Hepatocyte (in vitro differentiated cells): Measurements from ENCODE around the gene ATP5MK. TPM values are rescaled to one million over a fixed set of nuclear protein-coding genes. Genes with fewer than 3 reads are reported as not detected.
"Not testable (repeated sequence)": the region's sequence is repeated elsewhere in the genome, so short reads cannot be mapped to it uniquely, and the experiment has no call there.

Experiments
- DNase-seq: peaks from one replicate; pipeline ENCODE4 v3.0.0-alpha.2; 2016; ENCODE audit warnings: low spot score
- H2AFZ ChIP-seq: fragments of 200-600 bp; sonication (generic); 2 replicates; pipeline ENCODE4 v1.6.0; 2016; ENCODE audit warnings: antibody characterized with exemption, mild to moderate bottlenecking
- H3K27ac ChIP-seq: fragments of 200-600 bp; sonication (generic); 2 replicates; pipeline ENCODE4 v1.5.1; 2016; ENCODE audit warnings: mild to moderate bottlenecking
- H3K27me3 ChIP-seq: fragments of 200-600 bp; sonication (generic); 2 replicates; pipeline ENCODE4 v1.6.1; 2016
- H3K36me3 ChIP-seq: fragments of 200-600 bp; sonication (generic); replicated peaks from 2 replicates; pipeline ENCODE4 v1.5.1; 2016; ENCODE audit warnings: low read depth; ENCODE audit not compliant: insufficient read depth
- H3K4me1 ChIP-seq: fragments of 200-600 bp; sonication (generic); 2 replicates; pipeline ENCODE4 v1.5.1; 2016; ENCODE audit warnings: mild to moderate bottlenecking, moderate library complexity; ENCODE audit not compliant: insufficient read depth
- H3K4me2 ChIP-seq: fragments of 200-600 bp; sonication (generic); 2 replicates; pipeline ENCODE4 v1.6.0; 2016
- H3K4me3 ChIP-seq: fragments of 200-600 bp; sonication (generic); 2 replicates; pipeline ENCODE4 v1.5.1; 2016; ENCODE audit warnings: mild to moderate bottlenecking
- H3K79me2 ChIP-seq: fragments of 200-600 bp; sonication (generic); 2 replicates; pipeline ENCODE4 v1.6.0; 2017; ENCODE audit warnings: mild to moderate bottlenecking
- H3K9me2 ChIP-seq: fragments of 200-600 bp; sonication (generic); replicated peaks from 2 replicates; pipeline ENCODE4 v1.6.0; 2017; ENCODE audit warnings: mild to moderate bottlenecking; ENCODE audit not compliant: insufficient read depth
- H3K9me3 ChIP-seq: fragments of 200-600 bp; sonication (generic); 2 replicates; pipeline ENCODE4 v1.5.1; 2016; ENCODE audit warnings: low read depth, mild to moderate bottlenecking
- H4K20me1 ChIP-seq: fragments of 200-600 bp; sonication (generic); 2 replicates; pipeline ENCODE4 v1.6.0; 2016; ENCODE audit warnings: mild to moderate bottlenecking; ENCODE audit not compliant: insufficient read depth, poor library complexity, severe bottlenecking
- EZH2 ChIP-seq: fragments of 200-600 bp; sonication (generic); IDR thresholded peaks from 2 replicates; pipeline ENCODE4 v1.6.1; 2016; ENCODE audit warnings: antibody characterized with exemption, mild to moderate bottlenecking, borderline replicate concordance
- EZH2phosphoT487 ChIP-seq: fragments of 200-600 bp; sonication (generic); IDR thresholded peaks from one replicate; pipeline ENCODE4 v1.6.1; 2018; ENCODE audit warnings: antibody characterized with exemption, mild to moderate bottlenecking, low read depth, moderate library complexity; ENCODE audit not compliant: unreplicated experiment, severe bottlenecking
- WGBS: methylation state at CpG from one replicate; pipeline ENCODE4 v1.1.6; 2016; ENCODE audit warnings: low lambda C conversion rate; ENCODE audit errors: missing lambda C conversion rate; 5-methylcytosine and 5-hydroxymethylcytosine counted together
- polyA plus RNA-seq: library from polyadenylated mRNA; unstranded; fragments of >200 nt; fragmentation: Nextera tagmentation; extraction: Ambion mirVana; gene quantifications from 2 replicates; pipeline ENCODE4 v1.2.1, GENCODE V29; 2016
- total RNA-seq: library from RNA; depleted of rRNA; stranded (reverse); fragments of >200 nt; gene quantifications from 2 replicates; pipeline ENCODE4 v1.2.3, GENCODE V29; 2014
- TF ChIP-seq, protein P1 (sequence below): fragments of 200-600 bp; sonication (generic); IDR thresholded peaks from 2 replicates; pipeline ENCODE4 v1.5.1; 2016; ENCODE audit warnings: antibody characterized with exemption, mild to moderate bottlenecking; ENCODE audit not compliant: poor library complexity

ATP5MK gene
- total and polyA plus RNA-seq, 2 experiments from 2014 or later, result 408 to 647 TPM

DNA sequence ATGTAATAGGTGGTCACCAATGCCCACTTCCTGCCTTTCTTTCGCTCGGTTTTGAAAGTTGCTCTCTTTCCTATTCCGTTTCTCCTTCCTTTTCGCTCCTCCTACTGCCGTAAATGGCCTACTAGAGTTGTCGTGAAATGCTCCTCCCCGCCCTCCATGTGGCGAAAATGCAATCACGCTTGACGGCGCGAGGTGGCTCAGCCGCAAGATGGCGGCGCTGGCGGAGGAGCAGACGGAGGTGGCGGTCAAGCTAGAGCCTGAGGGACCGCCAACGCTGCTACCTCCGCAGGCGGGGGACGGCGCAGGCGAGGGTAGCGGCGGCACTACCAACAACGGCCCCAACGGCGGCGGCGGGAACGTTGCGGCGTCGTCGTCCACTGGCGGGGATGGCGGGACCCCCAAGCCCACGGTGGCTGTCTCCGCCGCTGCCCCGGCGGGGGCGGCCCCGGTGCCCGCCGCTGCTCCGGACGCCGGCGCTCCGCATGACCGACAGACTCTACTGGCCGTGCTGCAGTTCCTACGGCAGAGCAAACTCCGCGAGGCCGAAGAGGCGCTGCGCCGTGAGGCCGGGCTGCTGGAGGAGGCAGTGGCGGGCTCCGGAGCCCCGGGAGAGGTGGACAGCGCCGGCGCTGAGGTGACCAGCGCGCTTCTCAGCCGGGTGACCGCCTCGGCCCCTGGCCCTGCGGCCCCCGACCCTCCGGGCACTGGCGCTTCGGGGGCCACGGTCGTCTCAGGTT, 28.3 kb downstream of the ATP5MK start, which contains the start of gene TAF5:
TAF5 (plus strand) TSS at position 195 of the 737 bp plus-strand sequence; CDS start at position 209, 14 bp downstream.
- H3K79me2 ChIP-seq, result peaks cover 31% of the 10 kb centered on the region
- peak within 1 kb of the TSS; percentile 91 for H3K4me2 ChIP-seq
- H3K9me3 ChIP-seq, result no peaks in the 10 kb centered on the region
- H2AFZ ChIP-seq, result peak within 1 kb of the TSS; percentile 89
- H3K36me3 ChIP-seq, result no peaks in the 10 kb centered on the region
- peaks cover 6% of the 10 kb centered on the region for H3K4me1 ChIP-seq
- H3K4me3 ChIP-seq, result peak within 1 kb of the TSS; percentile 45
- H3K27ac ChIP-seq, result peak within 1 kb of the TSS; percentile 76
- WGBS, result 2% methylated on average over 76 of the region's 81 CpGs
- H3K9me2 ChIP-seq, result no peaks in the 10 kb centered on the region
- H4K20me1 ChIP-seq, result no peaks in the 10 kb centered on the region
- TF ChIP-seq EZH2 (no peak), EZH2phosphoT487 (no peak)
- TF ChIP-seq, protein P1, sequence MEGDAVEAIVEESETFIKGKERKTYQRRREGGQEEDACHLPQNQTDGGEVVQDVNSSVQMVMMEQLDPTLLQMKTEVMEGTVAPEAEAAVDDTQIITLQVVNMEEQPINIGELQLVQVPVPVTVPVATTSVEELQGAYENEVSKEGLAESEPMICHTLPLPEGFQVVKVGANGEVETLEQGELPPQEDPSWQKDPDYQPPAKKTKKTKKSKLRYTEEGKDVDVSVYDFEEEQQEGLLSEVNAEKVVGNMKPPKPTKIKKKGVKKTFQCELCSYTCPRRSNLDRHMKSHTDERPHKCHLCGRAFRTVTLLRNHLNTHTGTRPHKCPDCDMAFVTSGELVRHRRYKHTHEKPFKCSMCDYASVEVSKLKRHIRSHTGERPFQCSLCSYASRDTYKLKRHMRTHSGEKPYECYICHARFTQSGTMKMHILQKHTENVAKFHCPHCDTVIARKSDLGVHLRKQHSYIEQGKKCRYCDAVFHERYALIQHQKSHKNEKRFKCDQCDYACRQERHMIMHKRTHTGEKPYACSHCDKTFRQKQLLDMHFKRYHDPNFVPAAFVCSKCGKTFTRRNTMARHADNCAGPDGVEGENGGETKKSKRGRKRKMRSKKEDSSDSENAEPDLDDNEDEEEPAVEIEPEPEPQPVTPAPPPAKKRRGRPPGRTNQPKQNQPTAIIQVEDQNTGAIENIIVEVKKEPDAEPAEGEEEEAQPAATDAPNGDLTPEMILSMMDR, result no peak
- H3K27me3 ChIP-seq, result no peaks in the 10 kb centered on the region
- peak; percentile 95 for DNase-seq

DNA sequence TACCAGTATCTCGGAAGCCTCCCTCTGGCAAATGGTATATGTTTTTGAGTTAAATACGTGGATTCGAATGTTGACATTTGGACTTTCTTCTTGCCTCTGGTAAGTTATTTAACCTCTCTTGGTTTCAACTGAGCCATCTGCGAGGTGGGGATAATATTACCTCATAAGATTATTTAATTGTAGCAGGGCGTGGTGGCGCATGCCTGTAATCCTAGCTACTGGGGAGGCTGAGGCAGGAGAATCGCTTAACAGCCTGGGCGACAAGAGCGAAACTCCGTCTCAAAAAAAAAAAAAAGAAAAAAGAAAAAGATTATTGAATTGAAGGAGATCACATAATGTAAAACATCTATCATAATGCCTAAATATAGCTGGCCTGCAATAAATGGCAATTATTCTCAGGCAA, 28.9 kb downstream of the ATP5MK start:
- no peaks in the 10 kb centered on the region for H3K36me3 ChIP-seq
- H3K79me2 ChIP-seq, result peaks cover 31% of the 10 kb centered on the region
- H3K9me3 ChIP-seq, result no peaks in the 10 kb centered on the region
- H3K27me3 ChIP-seq, result no peaks in the 10 kb centered on the region
- H2AFZ ChIP-seq, result peak overlapping the region; percentile 89
- H3K27ac ChIP-seq, result peak overlapping the region; percentile 76
- H4K20me1 ChIP-seq, result no peaks in the 10 kb centered on the region
- peak overlapping the region; percentile 25 for H3K4me3 ChIP-seq
- H3K4me1 ChIP-seq, result peaks cover 6% of the 10 kb centered on the region
- peak overlapping the region; percentile 76 for H3K4me2 ChIP-seq
- no peaks in the 10 kb centered on the region for H3K9me2 ChIP-seq
- DNase-seq, result no peak
- 72% methylated on average over 10 of the region's 10 CpGs for WGBS
- TF ChIP-seq, protein P1, result no peak
- TF ChIP-seq EZH2, result no peak
- TF ChIP-seq EZH2phosphoT487, result no peak

DNA sequence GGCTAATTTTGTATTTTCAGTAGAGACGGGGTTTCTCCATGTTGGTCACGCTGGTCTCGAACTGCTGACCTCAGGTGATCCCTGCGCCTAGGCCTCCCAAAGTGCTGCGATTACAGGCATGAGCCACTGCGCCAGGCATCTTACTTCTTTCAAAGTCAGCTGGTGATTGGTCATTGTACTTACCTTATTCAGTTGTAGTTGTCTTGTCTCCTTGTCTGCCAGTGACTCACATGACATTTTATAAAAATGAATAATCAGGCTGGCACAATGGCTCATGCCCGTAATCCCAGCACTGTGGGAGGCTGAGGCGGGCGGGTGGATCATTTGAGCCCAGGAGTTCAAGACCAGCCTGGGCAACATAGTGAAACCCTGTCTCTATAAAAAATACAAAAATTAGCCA, 35.5 kb downstream of the ATP5MK start:
- not testable (repeated sequence) for DNase-seq, H4K20me1 ChIP-seq, H3K4me3 ChIP-seq, H3K9me2 ChIP-seq, H3K79me2 ChIP-seq, H3K4me1 ChIP-seq, H3K4me2 ChIP-seq, H2AFZ ChIP-seq, H3K27ac ChIP-seq, H3K27me3 ChIP-seq, H3K36me3 ChIP-seq, H3K9me3 ChIP-seq
- 94% methylated on average over 9 of the region's 9 CpGs for WGBS

DNA sequence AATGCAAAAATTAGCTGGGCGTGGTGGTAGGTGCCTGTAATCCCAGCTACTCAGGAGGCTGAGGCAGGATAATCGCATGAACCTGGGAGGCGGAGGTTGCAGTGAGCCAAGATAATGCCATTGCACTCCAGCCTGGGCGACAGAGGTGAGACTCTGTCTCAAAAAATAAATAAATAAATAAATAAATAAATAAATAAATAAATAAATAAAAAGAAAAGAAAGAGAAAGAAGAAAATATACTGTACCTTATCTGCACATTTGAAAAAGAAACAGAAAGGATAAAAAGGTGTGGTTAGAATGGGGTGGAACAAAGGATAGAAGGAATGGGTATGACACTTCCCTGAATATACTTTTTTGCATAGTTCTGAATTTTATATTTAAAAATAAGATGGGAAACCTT, 36.8 kb downstream of the ATP5MK start:
- H3K4me1 ChIP-seq, H4K20me1 ChIP-seq, DNase-seq, H3K4me3 ChIP-seq, H3K79me2 ChIP-seq, H3K9me3 ChIP-seq, H3K27ac ChIP-seq, H3K9me2 ChIP-seq, H2AFZ ChIP-seq, H3K27me3 ChIP-seq, H3K36me3 ChIP-seq, H3K4me2 ChIP-seq: not testable (repeated sequence)
- WGBS, result 96% methylated on average over 4 of the region's 4 CpGs
